ENCODE measurements around the gene LPCAT2. TPM values are rescaled to one million over a fixed set of nuclear protein-coding genes. Genes with fewer than 3 reads are reported as not detected.
A peak's percentile ranks its signal among the peaks of the same experiment; 100 is the strongest.

LPCAT2 gene
- total and polyA plus RNA-seq, 4 donors: 11.2 to 33.6 (median 13.7) TPM

DNA sequence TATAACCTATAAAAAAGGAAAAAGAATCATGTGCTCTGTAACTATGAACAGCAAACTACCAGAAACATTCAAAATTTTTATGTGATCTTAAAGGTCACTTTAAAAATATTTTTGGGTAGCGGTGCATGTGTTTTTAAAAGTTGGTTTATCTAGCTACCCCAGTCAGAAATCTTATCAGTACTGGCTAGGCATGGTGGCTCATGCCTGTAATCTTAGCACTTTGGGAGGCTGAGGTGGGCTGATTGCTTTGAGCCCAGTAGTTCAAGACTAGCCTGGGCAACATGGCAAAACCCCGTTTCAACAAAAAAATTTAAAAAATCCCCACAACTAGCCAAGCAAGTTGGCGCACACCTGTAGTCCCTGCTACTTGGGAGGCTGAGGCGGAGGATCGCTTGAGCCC is 61.3 kb downstream of the LPCAT2 start:
- WGBS (ENCODE audit: insufficient coverage): no CpG with 5 or more reads among the region's 5 CpGs
- Histone ChIP-seq H3K36me3 (ENCODE audit: control insufficient read depth, insufficient read depth, low read length) (no peaks in the 10 kb centered on the region), H3K27ac (ENCODE audit: low read depth, low read length) (no peak overlapping the region), H3K4me3 (ENCODE audit: low read depth, low read length) (no peak overlapping the region), H3K9me3 (ENCODE audit: control insufficient read depth, insufficient read depth, low read length) (no peaks in the 10 kb centered on the region), H3K4me1 (ENCODE audit: control insufficient read depth, insufficient read depth, low read length) (no peaks in the 10 kb centered on the region), H3K27me3 (ENCODE audit: control insufficient read depth, insufficient read depth, low read length) (no peaks in the 10 kb centered on the region)
- DNase-seq (ENCODE audit: low read depth in 4 of 6, low spot score in 6 of 6): no peak

DNA sequence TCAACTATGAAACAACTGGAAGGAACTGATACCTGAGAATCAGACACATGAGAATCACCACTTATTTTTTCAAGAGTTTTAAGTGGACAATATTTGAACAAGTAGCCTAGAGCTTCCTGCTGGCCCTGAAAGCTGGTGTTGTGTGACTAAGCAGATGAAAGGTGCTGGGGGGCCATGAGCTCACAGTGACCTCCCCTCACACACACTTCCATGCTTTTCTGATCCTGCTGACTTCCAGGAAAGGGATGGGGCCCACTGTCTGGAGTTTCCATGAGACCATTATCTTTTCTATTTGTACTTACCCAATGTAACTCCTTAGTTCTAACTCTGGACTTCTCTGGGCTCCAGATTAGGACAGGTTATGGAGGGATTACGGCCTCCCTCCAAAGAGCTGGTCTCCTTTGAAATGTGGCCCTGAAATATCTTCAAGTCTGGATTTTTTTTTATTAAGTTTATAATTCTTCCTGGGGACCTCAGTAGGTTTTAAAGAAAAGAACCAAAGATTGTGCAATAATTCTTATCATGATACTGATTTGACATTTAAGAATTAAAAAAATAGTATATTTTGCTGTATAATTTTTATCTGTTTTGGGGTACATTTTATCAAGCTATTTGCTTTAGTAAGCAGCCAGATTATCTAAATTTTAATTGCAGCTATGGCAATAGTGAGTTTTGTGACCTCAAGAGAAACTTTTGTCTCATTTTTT is 62.5 kb downstream of the LPCAT2 start:
- H3K4me3 ChIP-seq (ENCODE audit: low read depth, low read length): no peak overlapping the region
- DNase-seq (ENCODE audit: low read depth in 4 of 6, low spot score in 6 of 6): no peak
- no peaks in the 10 kb centered on the region for H3K4me1 ChIP-seq (ENCODE audit: control insufficient read depth, insufficient read depth, low read length)
- no peaks in the 10 kb centered on the region for H3K9me3 ChIP-seq (ENCODE audit: control insufficient read depth, insufficient read depth, low read length)
- H3K27ac ChIP-seq (ENCODE audit: low read depth, low read length): no peak overlapping the region
- WGBS (ENCODE audit: insufficient coverage): no CpG with 5 or more reads among the region's 1 CpG
- no peaks in the 10 kb centered on the region for H3K36me3 ChIP-seq (ENCODE audit: control insufficient read depth, insufficient read depth, low read length)
- H3K27me3 ChIP-seq (ENCODE audit: control insufficient read depth, insufficient read depth, low read length): no peaks in the 10 kb centered on the region

DNA sequence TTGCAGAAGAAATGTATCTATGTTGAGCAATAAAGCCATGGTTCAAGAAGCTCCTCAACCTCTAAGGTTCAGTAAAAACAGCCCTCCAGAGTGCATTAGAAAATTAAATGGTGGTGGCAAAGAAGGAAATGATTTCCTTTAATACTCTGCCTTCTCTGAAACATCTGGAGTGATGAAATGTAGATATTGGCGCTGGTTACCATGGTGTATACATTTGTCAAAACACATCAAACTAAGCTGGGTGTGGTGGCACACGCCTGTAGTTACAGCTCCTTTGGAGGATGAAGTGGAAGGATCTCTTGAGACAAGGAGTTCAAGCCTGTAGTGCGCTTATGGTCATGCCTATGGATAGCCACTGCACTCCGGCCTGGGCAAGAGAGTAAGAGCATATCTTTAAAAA is 63.6 kb downstream of the LPCAT2 start:
- WGBS (ENCODE audit: insufficient coverage): no CpG with 5 or more reads among the region's 4 CpGs
- Histone ChIP-seq H3K4me3 (ENCODE audit: low read depth, low read length) (no peak overlapping the region), H3K9me3 (ENCODE audit: control insufficient read depth, insufficient read depth, low read length) (no peaks in the 10 kb centered on the region), H3K36me3 (ENCODE audit: control insufficient read depth, insufficient read depth, low read length) (no peaks in the 10 kb centered on the region), H3K27ac (ENCODE audit: low read depth, low read length) (no peak overlapping the region), H3K4me1 (ENCODE audit: control insufficient read depth, insufficient read depth, low read length) (no peaks in the 10 kb centered on the region), H3K27me3 (ENCODE audit: control insufficient read depth, insufficient read depth, low read length) (no peaks in the 10 kb centered on the region)
- peak in 1 of 6 donors; percentile 11 for DNase-seq (ENCODE audit: low read depth in 4 of 6, low spot score in 6 of 6)

DNA sequence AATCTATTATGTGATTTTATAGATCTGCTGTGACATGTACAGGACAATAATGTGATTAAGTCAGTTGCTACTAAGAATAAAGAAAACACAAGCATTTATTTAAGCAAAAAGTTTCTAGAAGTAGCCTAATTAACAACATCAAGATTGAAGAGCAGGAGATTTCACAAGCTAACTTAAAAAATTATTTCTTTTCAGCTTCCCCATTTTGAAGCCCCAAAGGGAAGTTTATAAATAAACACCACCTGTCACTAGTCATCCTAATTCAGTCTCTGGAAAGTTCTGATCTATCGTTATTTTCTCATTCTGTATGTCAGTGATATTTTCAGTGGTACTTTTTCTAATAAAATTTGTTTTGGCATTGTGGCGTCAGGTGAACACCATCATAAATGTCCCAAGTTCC is 65.9 kb downstream of the LPCAT2 start:
- Histone ChIP-seq H3K9me3 (ENCODE audit: control insufficient read depth, insufficient read depth, low read length) (no peaks in the 10 kb centered on the region), H3K27me3 (ENCODE audit: control insufficient read depth, insufficient read depth, low read length) (no peaks in the 10 kb centered on the region), H3K36me3 (ENCODE audit: control insufficient read depth, insufficient read depth, low read length) (no peaks in the 10 kb centered on the region), H3K27ac (ENCODE audit: low read depth, low read length) (no peak overlapping the region), H3K4me1 (ENCODE audit: control insufficient read depth, insufficient read depth, low read length) (no peaks in the 10 kb centered on the region), H3K4me3 (ENCODE audit: low read depth, low read length) (no peak overlapping the region)
- no peak for DNase-seq (ENCODE audit: low read depth in 4 of 6, low spot score in 6 of 6)
- no CpG with 5 or more reads among the region's 2 CpGs for WGBS (ENCODE audit: insufficient coverage)

DNA sequence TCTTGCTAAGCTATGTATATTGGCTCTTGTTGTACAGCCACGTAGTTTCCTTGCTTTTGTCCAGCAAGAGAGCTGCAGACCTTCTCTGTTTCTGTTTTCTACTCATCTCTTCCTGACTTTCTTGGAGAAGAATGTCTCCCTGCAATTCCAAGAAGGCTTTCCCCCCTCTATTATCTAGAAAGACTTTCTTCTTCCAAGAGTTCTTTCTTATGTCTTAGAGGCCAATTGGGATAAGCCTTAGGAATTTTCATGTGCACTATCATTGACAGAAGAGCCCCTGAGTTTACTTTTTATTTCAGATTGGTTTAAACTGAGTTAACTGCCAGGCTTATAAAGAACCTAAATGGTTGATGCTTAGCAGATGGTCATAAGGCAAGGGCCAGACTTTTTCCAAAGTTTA is 66.6 kb downstream of the LPCAT2 start:
- Histone ChIP-seq H3K9me3 (ENCODE audit: control insufficient read depth, insufficient read depth, low read length) (no peaks in the 10 kb centered on the region), H3K4me1 (ENCODE audit: control insufficient read depth, insufficient read depth, low read length) (no peaks in the 10 kb centered on the region), H3K27ac (ENCODE audit: low read depth, low read length) (no peak overlapping the region), H3K36me3 (ENCODE audit: control insufficient read depth, insufficient read depth, low read length) (no peaks in the 10 kb centered on the region), H3K4me3 (ENCODE audit: low read depth, low read length) (no peak overlapping the region), H3K27me3 (ENCODE audit: control insufficient read depth, insufficient read depth, low read length) (no peaks in the 10 kb centered on the region)
- no peak for DNase-seq (ENCODE audit: low read depth in 4 of 6, low spot score in 6 of 6)
- no CpG with 5 or more reads among the region's 1 CpG for WGBS (ENCODE audit: insufficient coverage)

DNA sequence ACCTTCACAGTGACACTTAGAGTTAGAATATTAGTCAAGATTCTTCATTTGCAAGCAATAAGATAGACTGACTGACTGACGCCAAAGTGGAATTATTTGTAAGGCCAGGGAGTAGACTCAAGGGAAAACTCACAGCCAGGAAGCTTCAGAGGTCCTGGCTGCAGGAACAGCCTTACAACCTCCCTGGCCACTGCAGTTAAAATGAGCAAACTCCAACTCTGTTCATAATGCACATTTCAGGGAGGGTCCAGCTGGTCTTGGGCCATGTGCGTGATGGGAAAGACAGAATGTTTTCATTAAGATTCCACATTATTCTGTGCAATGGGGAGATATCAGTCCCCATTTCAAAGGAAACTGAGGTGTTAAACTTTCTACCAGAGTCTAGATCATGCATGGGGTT is 67.5 kb downstream of the LPCAT2 start:
- Histone ChIP-seq H3K27ac (ENCODE audit: low read depth, low read length) (no peak overlapping the region), H3K36me3 (ENCODE audit: control insufficient read depth, insufficient read depth, low read length) (no peaks in the 10 kb centered on the region), H3K4me1 (ENCODE audit: control insufficient read depth, insufficient read depth, low read length) (no peaks in the 10 kb centered on the region), H3K4me3 (ENCODE audit: low read depth, low read length) (no peak overlapping the region), H3K27me3 (ENCODE audit: control insufficient read depth, insufficient read depth, low read length) (no peaks in the 10 kb centered on the region), H3K9me3 (ENCODE audit: control insufficient read depth, insufficient read depth, low read length) (no peaks in the 10 kb centered on the region)
- DNase-seq (ENCODE audit: low read depth in 4 of 6, low spot score in 6 of 6): no peak
- WGBS (ENCODE audit: insufficient coverage): 80% methylated on average over 1 of the region's 2 CpGs

DNA sequence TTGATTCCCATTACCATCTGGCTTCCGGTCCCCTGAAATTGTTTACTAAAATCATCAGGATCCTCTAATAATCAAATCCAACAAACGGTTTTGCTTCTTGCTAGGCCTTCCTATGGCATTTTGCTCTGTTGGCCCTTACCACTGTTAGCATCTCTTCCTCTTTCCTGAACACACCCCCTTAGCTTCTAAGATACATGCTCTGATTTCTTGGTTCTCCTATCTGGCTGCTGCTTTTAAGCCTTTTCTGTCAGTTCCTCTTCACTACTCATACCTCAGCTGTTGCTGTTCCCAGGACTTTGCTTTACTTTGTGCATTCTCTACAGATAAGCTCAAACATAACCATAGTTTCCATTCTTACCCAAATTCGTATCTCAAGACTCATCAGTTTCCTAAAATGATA is 69.0 kb downstream of the LPCAT2 start:
- no peak for DNase-seq (ENCODE audit: low read depth in 4 of 6, low spot score in 6 of 6)
- Histone ChIP-seq H3K27me3 (ENCODE audit: control insufficient read depth, insufficient read depth, low read length) (no peaks in the 10 kb centered on the region), H3K27ac (ENCODE audit: low read depth, low read length) (no peak overlapping the region), H3K9me3 (ENCODE audit: control insufficient read depth, insufficient read depth, low read length) (no peaks in the 10 kb centered on the region), H3K4me3 (ENCODE audit: low read depth, low read length) (no peak overlapping the region), H3K36me3 (ENCODE audit: control insufficient read depth, insufficient read depth, low read length) (no peaks in the 10 kb centered on the region), H3K4me1 (ENCODE audit: control insufficient read depth, insufficient read depth, low read length) (no peaks in the 10 kb centered on the region)
- 93% methylated on average over 3 of the region's 3 CpGs for WGBS (ENCODE audit: insufficient coverage)

DNA sequence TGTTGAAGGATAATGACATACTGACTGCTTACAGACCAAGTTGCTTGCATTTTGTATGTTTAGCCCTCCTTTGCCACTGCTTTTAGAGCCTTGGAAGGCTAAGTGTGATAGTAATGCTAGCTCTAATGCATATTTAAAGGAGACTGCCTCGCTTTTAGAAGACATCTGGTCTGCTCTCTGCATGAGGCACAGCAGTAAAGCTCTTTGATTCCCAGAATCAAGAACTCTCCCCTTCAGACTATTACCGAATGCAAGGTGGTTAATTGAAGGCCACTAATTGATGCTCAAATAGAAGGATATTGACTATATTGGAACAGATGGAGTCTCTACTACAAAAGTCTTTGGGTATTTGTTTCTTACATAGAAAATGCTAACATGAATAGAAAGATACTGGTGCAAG is 76.8 kb downstream of the LPCAT2 start:
- DNase-seq (ENCODE audit: low read depth in 4 of 6, low spot score in 6 of 6): peak in 2 of 6 donors; percentile 6 to 66
- H3K9me3 ChIP-seq (ENCODE audit: control insufficient read depth, insufficient read depth, low read length): no peaks in the 10 kb centered on the region
- no peak overlapping the region for H3K27ac ChIP-seq (ENCODE audit: low read depth, low read length)
- H3K4me1 ChIP-seq (ENCODE audit: control insufficient read depth, insufficient read depth, low read length): no peaks in the 10 kb centered on the region
- H3K36me3 ChIP-seq (ENCODE audit: control insufficient read depth, insufficient read depth, low read length): no peaks in the 10 kb centered on the region
- H3K4me3 ChIP-seq (ENCODE audit: low read depth, low read length): no peak overlapping the region
- WGBS (ENCODE audit: insufficient coverage): 29% methylated on average over 1 of the region's 2 CpGs
- no peaks in the 10 kb centered on the region for H3K27me3 ChIP-seq (ENCODE audit: control insufficient read depth, insufficient read depth, low read length)

DNA sequence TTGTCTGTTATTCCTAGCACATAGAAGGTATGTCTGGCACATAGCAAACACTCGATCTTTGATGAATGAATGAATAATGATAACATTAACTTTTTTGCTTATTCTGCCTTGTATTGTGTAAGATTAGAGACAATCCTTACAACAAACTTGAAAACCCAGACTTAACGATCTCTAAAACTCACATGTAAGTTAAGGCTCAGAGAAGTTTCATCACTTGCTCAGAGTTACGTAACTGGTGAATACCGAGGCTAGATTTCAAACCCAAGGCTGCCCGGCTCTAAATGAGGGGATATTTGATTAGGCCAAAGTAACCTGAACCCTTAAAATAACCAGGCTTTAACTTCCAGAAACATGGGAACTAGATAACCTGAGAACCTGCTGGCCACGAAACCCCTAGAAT is 79.9 kb downstream of the LPCAT2 start:
- Histone ChIP-seq H3K4me3 (ENCODE audit: low read depth, low read length) (no peak overlapping the region), H3K9me3 (ENCODE audit: control insufficient read depth, insufficient read depth, low read length) (no peaks in the 10 kb centered on the region), H3K27ac (ENCODE audit: low read depth, low read length) (no peak overlapping the region), H3K4me1 (ENCODE audit: control insufficient read depth, insufficient read depth, low read length) (no peaks in the 10 kb centered on the region), H3K36me3 (ENCODE audit: control insufficient read depth, insufficient read depth, low read length) (no peaks in the 10 kb centered on the region), H3K27me3 (ENCODE audit: control insufficient read depth, insufficient read depth, low read length) (no peaks in the 10 kb centered on the region)
- no peak for DNase-seq (ENCODE audit: low read depth in 4 of 6, low spot score in 6 of 6)
- WGBS (ENCODE audit: insufficient coverage): 90% methylated on average over 2 of the region's 6 CpGs

DNA sequence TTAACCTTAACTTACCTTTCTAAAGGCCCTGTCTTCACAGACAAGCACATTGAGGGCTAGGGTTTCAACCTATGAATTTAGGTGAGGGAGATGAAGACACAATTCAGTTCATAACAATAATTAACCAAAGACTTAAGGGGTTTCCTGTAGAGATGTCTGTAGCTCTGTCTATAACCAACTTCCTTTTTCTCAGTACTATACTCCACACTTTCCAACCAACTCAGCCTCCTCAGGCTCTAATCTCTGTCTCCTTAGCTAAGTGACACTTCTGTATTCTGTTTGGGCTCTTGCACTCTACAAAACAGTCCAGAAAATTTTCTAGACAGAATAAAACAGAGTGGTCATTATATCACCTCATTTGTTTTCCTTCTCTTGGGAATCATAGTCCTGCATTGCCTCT is 83.4 kb downstream of the LPCAT2 start:
- Histone ChIP-seq H3K4me3 (ENCODE audit: low read depth, low read length) (no peak overlapping the region), H3K36me3 (ENCODE audit: control insufficient read depth, insufficient read depth, low read length) (no peaks in the 10 kb centered on the region), H3K27ac (ENCODE audit: low read depth, low read length) (no peak overlapping the region), H3K9me3 (ENCODE audit: control insufficient read depth, insufficient read depth, low read length) (no peaks in the 10 kb centered on the region), H3K4me1 (ENCODE audit: control insufficient read depth, insufficient read depth, low read length) (no peaks in the 10 kb centered on the region), H3K27me3 (ENCODE audit: control insufficient read depth, insufficient read depth, low read length) (no peaks in the 10 kb centered on the region)
- no peak for DNase-seq (ENCODE audit: low read depth in 4 of 6, low spot score in 6 of 6)
